ENCODE measurements around the gene MRPL46.

DNA sequence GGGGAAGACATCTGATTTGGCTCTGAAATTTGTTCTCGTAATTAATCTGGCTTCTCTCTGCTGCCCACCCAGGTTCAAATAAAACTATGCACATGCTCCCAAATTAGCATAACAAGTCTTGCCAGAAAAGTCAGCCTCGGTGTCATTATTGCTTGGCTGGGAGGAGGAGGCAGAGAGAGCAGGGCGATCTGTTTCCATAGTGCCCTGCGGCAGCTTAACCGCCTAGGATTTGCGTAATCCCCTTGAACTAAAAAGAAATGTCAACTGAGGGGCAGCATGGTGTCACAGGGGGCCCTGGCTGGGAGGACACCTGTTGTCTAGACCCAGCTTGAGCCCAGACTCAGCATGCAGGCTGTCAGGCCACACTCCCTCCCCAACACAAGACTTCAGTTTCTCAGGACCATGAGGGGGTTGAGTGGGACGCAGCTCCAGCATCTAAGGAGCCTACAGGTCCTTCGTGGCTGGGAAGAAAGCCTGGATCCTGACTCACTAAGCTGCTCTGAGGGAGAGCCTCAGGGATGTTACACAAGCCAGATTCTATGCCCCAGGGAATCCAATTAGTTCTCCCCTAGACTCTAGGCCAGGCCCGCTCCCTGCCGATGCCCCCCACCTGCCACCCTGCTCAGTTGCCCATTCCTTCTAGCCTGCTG lies 17.6 kb upstream of the MRPL46 start:
- TF ChIP-seq, protein P1, sequence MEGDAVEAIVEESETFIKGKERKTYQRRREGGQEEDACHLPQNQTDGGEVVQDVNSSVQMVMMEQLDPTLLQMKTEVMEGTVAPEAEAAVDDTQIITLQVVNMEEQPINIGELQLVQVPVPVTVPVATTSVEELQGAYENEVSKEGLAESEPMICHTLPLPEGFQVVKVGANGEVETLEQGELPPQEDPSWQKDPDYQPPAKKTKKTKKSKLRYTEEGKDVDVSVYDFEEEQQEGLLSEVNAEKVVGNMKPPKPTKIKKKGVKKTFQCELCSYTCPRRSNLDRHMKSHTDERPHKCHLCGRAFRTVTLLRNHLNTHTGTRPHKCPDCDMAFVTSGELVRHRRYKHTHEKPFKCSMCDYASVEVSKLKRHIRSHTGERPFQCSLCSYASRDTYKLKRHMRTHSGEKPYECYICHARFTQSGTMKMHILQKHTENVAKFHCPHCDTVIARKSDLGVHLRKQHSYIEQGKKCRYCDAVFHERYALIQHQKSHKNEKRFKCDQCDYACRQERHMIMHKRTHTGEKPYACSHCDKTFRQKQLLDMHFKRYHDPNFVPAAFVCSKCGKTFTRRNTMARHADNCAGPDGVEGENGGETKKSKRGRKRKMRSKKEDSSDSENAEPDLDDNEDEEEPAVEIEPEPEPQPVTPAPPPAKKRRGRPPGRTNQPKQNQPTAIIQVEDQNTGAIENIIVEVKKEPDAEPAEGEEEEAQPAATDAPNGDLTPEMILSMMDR (IDR thresholded peaks at IDR 0.05): no peak
- TF ChIP-seq POLR2A (IDR thresholded peaks at IDR 0.05): no peak

All from testis (tissue), 2 donors.